Fibroblast of lung (primary cell): ENCODE results near the gene EFNB2. TPM values are rescaled to one million over a fixed set of nuclear protein-coding genes. Genes with fewer than 3 reads are reported as not detected.
A peak's percentile ranks its signal among the peaks of the same experiment; 100 is the strongest.

ENCODE experiments used
- DNase-seq, 2 donors: peaks; one replicate each; pipeline versions ENCODE4 v3.0.0 to v3.0.0-alpha.2; 2010; ENCODE audit warnings: low read depth in 2 of 2
- H2AFZ ChIP-seq: 2 replicates; pipeline ENCODE4 v1.5.1; 2012; ENCODE audit warnings: low read length, control low read depth, inconsistent platforms
- H3K27ac ChIP-seq: 2 replicates; pipeline ENCODE4 v1.5.1; 2011; ENCODE audit warnings: low read length, control low read depth; ENCODE audit not compliant: insufficient read depth
- H3K27me3 ChIP-seq: 2 replicates; pipeline ENCODE4 v1.5.1; 2011; ENCODE audit warnings: mild to moderate bottlenecking, low read length; ENCODE audit not compliant: control insufficient read depth, insufficient read depth
- H3K36me3 ChIP-seq: 2 replicates; pipeline ENCODE4 v1.5.1; 2011; ENCODE audit warnings: low read length; ENCODE audit not compliant: control insufficient read depth, insufficient read depth
- H3K4me1 ChIP-seq: 2 replicates; pipeline ENCODE4 v1.5.1; 2011; ENCODE audit warnings: low read length; ENCODE audit not compliant: control insufficient read depth, insufficient read depth; ENCODE audit errors: extremely low read depth
- H3K4me2 ChIP-seq: 2 replicates; pipeline ENCODE4 v1.5.1; 2011; ENCODE audit warnings: low read length, control low read depth; ENCODE audit not compliant: insufficient read depth; ENCODE audit errors: extremely low read depth
- H3K4me3 ChIP-seq, 4 experiments: fragments of 200-600 bp in 1 of 4; sonication (generic) in 1 of 4; replicated peaks in 1 of 4; 2 replicates each; pipeline ENCODE4 v1.5.1; 2011 to 2016; ENCODE audit warnings: low read length in 4 of 4, low read depth in 3 of 4, mild to moderate bottlenecking in 3 of 4, control low read depth in 2 of 4, inconsistent platforms in 1 of 4, mixed read lengths in 1 of 4; ENCODE audit not compliant: insufficient read depth in 1 of 4; ENCODE audit errors: control extremely low read depth in 1 of 4
- H3K79me2 ChIP-seq: 2 replicates; pipeline ENCODE4 v1.5.1; 2012; ENCODE audit warnings: mild to moderate bottlenecking, low read length, inconsistent platforms; ENCODE audit not compliant: control insufficient read depth, insufficient read depth
- H3K9ac ChIP-seq: 2 replicates; pipeline ENCODE4 v1.5.1; 2011; ENCODE audit warnings: mild to moderate bottlenecking, low read length, control low read depth; ENCODE audit not compliant: insufficient read depth
- H3K9me3 ChIP-seq: 2 replicates; pipeline ENCODE4 v1.5.1; 2012; ENCODE audit warnings: low read depth, low read length; ENCODE audit not compliant: control insufficient read depth, insufficient read depth
- H4K20me1 ChIP-seq: 2 replicates; pipeline ENCODE4 v1.5.1; 2011; ENCODE audit warnings: low read length; ENCODE audit not compliant: control insufficient read depth, insufficient read depth; ENCODE audit errors: extremely low read depth
- CTCF ChIP-seq, 2 donors: IDR thresholded peaks in 1 of 2; conservative IDR thresholded peaks in 1 of 2; 1 replicate in 1 of 2; 2 replicates in 1 of 2; pipeline ENCODE4 v1.5.1; 2011 to 2012; ENCODE audit warnings: low read length in 2 of 2, control low read depth in 1 of 2, inconsistent platforms in 1 of 2, low read depth in 1 of 2, mild to moderate bottlenecking in 1 of 2
- EZH2 ChIP-seq: IDR thresholded peaks from 2 replicates; pipeline ENCODE4 v1.5.1; 2012; ENCODE audit warnings: low read length, control low read depth, mild to moderate bottlenecking; ENCODE audit errors: missing control alignments
- polyA plus RNA-seq, 2 donors: library from polyadenylated mRNA; depleted of rRNA in 1 of 2; stranded (reverse) in 1 of 2; unstranded in 1 of 2; fragments of >200 nt; gene quantifications; 2 replicates each; pipeline ENCODE4 v1.2.1, GENCODE V29; 2011 to 2012; ENCODE audit warnings: missing spikeins in 1 of 2
- total RNA-seq: library from RNA; depleted of rRNA; stranded (reverse); fragments of >200 nt; gene quantifications from 2 replicates; pipeline ENCODE4 v1.2.1, GENCODE V29; 2014

Gene EFNB2
- total and polyA plus RNA-seq, 2 donors (not counting 1 experiment from before 2014, with no cell fraction given): 13.5 to 20.0 TPM

- Histone ChIP-seq H3K9me3 (no peaks in the 10 kb centered on the region), H3K4me1 (no peaks in the 10 kb centered on the region), H3K36me3 (no peaks in the 10 kb centered on the region), H3K27ac (no peak overlapping the region), H2AFZ (no peak overlapping the region), H3K79me2 (no peaks in the 10 kb centered on the region), H4K20me1 (no peaks in the 10 kb centered on the region), H3K9ac (no peak overlapping the region), H3K4me2 (no peak overlapping the region), H3K27me3 (peaks cover 3% of the 10 kb centered on the region), H3K4me3 (no peak overlapping the region)
- DNase-seq: peak; percentile 45 to 57
- no peak for TF ChIP-seq EZH2
- TF ChIP-seq CTCF (conservative IDR thresholded peaks at IDR 0.05 in 1 of 2, IDR thresholded peaks at IDR 0.05 in 1 of 2; ENCODE audit: low read depth in 1 of 2, low read length in 2 of 2): no peak
Measured at GRCh38 chr13:106455777-106456176, 79.7 kb downstream of the EFNB2 start.

- no peak overlapping the region for H2AFZ ChIP-seq
- no peak overlapping the region for H3K9ac ChIP-seq
- no peak for TF ChIP-seq EZH2
- no peak for TF ChIP-seq CTCF (conservative IDR thresholded peaks at IDR 0.05 in 1 of 2, IDR thresholded peaks at IDR 0.05 in 1 of 2; ENCODE audit: low read depth in 1 of 2, low read length in 2 of 2)
- no peaks in the 10 kb centered on the region for H3K4me1 ChIP-seq
- H3K27me3 ChIP-seq: peaks cover 3% of the 10 kb centered on the region
- DNase-seq: no peak
- no peaks in the 10 kb centered on the region for H3K36me3 ChIP-seq
- H3K79me2 ChIP-seq: no peaks in the 10 kb centered on the region
- no peaks in the 10 kb centered on the region for H3K9me3 ChIP-seq
- no peak overlapping the region for H3K4me3 ChIP-seq
- no peaks in the 10 kb centered on the region for H4K20me1 ChIP-seq
- no peak overlapping the region for H3K27ac ChIP-seq
- H3K4me2 ChIP-seq: no peak overlapping the region
Measured at GRCh38 chr13:106455190-106455589, 80.3 kb downstream of the EFNB2 start.

GRCh38 chr13:106453101-106453500, 82.4 kb downstream of the EFNB2 start:
- Histone ChIP-seq H3K79me2 (no peaks in the 10 kb centered on the region), H3K4me3 (no peak overlapping the region)

More at GRCh38 chr13:106453101-106453500, 82.4 kb downstream of the EFNB2 start:
- H3K9me3 ChIP-seq: no peaks in the 10 kb centered on the region
- H3K27ac ChIP-seq: no peak overlapping the region
- no peaks in the 10 kb centered on the region for H3K27me3 ChIP-seq
- no peaks in the 10 kb centered on the region for H4K20me1 ChIP-seq
- H2AFZ ChIP-seq: no peak overlapping the region
- TF ChIP-seq EZH2: no peak
- no peak for TF ChIP-seq CTCF (conservative IDR thresholded peaks at IDR 0.05 in 1 of 2, IDR thresholded peaks at IDR 0.05 in 1 of 2; ENCODE audit: low read depth in 1 of 2, low read length in 2 of 2)
- no peaks in the 10 kb centered on the region for H3K4me1 ChIP-seq
- no peak overlapping the region for H3K9ac ChIP-seq
- no peak for DNase-seq
- no peak overlapping the region for H3K4me2 ChIP-seq
- no peaks in the 10 kb centered on the region for H3K36me3 ChIP-seq
